GM21447 (cell line): Measurements from ENCODE around the gene VAV3.
"Not testable (repeated sequence)": the region's sequence is repeated elsewhere in the genome, so short reads cannot be mapped to it uniquely, and the experiment has no call there.

Experiments used
- ATAC-seq: cut with Tn5 transposase; IDR thresholded peaks from one replicate; pipeline ENCODE4 v1.9.1; 2021; ENCODE audit not compliant: unreplicated experiment

Gene VAV3

DNA sequence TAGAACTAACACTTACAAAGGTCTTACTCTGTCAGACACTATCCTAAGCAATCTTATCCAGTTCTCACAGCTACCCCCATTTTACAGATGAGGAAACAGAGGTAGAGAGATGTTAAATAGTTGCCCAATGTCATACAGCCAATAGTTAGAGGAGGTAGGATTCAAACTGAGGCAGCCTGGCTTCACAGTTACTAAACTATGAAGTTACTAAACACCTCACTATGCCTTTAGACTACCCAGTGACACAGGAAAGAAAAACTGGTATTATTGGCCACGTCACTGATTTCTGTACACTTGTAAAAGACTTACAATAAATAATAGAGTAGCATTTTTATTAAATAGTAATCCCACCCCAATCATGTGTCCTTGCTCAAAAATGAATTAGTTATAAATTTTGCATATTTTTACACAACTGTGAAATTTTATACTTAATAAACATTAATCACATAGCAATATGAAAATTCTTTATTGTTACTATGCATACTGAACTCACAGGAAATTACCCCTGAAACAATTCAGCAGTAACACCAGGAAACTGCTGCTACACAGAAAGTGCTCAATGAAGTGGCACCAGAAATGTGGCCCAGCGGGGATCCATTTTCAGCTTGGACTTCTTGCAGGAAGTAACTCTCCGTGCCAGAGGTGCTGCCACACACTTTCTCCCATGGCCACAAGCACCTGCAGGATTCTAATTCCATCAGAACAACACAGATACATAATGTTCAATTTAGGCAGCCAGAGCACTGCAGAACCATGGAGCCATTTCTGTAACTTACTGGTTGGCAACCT, 69.4 kb downstream of the VAV3 start:
- no peak for ATAC-seq

DNA sequence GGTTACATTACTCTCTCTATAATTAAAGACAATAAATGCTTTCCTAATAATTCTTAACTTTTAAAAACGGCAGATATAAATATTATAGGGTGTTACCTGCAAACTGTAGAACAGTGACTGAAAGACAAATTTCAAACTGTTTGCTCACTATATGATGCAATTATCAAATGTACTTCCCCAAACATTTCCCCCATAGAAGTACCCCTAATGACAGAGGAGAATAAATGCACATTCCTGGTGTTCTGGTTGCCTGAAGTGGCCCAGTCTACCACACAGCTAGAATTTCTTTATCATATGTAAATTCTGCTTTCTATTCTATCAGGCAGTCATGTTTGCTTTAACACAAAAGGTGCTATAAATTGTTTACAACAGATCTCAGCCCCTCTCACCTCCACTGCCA, 70.4 kb downstream of the VAV3 start:
- ATAC-seq = no peak

DNA sequence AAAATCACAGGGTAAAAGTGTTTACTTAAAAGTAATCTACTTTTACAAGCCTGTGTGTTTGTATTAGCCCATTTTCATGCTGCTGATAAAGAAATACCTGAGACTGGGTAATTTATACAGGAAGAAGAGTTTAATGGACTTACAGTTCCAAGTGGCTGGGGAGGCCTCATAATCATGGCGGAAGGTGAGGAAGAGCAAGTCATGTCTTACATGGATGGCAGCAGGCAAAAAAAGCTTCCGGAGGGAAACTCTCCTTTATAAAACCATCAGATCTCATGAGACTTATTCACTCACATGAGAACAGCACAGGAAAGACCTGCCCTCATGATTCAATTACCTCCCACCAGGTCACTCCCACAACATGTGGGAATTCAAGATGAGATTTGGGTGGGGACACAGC, 71.6 kb downstream of the VAV3 start:
- ATAC-seq = not testable (repeated sequence)

DNA sequence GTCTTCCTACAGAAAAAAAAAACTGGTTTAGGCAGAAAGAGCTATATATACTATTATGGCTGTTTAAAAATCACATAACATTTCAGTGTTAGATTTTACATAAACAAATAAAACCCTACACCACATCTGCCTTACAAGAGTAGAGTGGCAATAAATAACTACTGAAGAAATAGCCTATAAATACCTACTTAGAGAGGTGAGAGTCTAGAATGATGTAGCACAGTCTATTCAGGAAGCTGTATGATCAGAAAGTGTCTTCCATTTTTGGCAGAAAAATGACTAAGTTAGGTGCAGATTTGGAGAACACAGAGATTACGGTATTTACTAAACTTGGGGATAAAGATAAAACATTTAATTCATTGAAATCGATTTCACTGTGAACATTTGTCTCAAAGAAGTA, 75.5 kb downstream of the VAV3 start:
- no peak for ATAC-seq

DNA sequence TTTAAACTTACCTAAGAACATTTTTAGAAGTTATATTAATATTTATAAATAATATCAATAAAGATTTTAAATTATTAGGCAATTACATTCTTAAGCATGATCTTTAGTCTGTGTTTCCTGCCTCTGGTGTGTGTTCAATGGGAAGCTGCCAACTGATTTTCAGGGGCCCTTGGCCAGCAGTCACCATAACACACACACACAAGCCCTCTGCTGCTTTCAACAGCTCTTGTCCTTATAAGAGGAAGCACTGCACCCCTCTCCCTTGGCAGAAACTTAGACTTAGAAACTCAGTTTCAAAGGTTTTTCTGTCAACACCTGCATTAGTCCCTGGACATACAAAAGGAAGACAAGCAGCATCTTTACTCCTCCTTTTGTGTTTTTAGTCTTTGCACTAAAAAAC, 81.4 kb downstream of the VAV3 start:
- ATAC-seq = no peak

DNA sequence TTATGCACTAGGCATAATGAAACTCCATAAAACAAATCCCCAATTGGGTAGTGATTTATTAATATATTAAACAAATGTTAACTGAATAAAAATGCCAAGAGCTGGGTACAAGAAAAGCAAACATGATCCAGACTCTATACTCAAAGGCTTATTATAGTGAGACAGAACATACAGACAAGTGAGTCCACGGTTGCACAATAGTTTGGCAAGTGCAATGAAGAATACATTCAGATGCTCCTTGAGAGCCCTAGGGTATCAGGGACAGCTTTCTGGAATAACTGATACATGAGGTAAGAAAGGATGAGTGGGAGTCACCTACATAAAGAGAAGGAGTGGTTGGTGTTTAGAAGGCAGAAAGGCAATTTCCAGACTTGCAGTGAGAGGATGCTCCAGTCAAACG, 85.1 kb downstream of the VAV3 start:
- no peak for ATAC-seq

DNA sequence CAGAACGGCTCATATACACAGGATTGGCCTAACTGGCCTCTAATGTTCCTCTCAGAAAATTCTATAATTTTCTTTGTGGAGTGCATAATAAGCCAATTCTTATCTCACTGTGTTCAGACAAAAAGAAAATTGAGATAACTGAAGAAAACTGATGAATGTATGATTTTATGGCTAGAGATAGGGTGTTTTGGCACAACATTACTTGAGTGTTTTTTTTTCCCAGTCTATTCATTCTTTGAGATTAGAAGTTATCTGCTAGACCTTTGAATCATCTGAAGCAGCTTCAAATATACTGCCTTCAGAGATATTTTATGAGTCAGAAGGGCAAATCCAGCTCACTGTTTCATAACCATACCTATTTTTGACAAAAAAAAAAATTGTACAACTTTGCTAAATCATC, 85.6 kb downstream of the VAV3 start:
- no peak for ATAC-seq

DNA sequence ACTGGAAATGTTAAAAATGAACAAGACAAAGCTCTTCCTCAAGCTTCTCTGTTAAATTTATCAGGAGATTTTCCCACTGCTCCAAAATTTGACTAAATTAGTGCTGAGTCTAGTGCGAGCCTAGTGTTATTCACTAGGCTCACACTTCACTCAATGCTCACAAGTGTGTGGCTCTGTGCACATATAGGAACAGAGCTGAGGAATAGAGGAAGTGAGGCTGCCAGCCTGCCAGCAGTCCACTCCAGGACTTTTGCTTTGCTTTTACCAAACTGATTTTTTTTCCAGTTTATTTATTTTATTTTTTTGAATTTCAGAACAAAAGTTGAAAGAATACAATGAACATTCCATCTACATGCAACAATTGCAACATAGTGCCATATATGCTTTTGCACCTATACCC, 87.2 kb downstream of the VAV3 start:
- no peak for ATAC-seq

DNA sequence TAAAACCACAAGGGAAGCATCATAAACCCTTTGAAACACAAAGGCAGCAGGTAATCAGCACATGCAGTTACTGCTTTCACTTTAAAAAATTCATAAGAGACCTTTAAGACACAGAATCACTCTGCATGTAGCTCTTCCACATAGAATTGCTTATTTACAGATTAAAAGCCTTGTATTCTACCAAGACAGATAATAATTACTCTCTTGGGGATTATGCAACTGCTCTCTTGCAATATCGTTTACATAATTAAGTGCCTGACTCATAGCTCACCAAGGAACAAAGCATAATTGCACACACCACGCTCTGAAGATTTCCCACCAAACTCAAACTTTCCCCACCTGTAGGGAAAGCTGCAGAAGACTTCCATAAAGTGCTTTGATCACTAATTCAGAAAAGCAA, 87.9 kb downstream of the VAV3 start:
- ATAC-seq = no peak

DNA sequence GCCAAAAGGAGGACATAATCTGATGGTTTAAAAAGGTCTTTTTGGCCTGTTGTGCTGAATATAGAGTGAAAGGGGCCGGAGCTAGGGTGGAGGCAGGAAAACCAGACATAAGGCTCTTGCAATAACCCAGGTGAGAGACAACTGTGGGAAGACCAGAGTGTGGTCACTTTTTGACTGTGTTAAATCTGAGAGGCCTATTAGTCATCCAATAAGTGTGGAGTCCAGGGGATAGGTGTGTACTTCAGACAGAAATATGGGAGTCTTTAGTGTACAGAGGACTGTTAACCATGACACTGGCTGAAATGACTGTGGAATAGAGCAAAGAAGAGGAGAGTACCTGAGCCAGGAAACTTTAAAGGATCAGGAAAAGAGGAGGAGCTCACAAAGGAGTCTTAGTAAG, 89.3 kb downstream of the VAV3 start:
- no peak for ATAC-seq

DNA sequence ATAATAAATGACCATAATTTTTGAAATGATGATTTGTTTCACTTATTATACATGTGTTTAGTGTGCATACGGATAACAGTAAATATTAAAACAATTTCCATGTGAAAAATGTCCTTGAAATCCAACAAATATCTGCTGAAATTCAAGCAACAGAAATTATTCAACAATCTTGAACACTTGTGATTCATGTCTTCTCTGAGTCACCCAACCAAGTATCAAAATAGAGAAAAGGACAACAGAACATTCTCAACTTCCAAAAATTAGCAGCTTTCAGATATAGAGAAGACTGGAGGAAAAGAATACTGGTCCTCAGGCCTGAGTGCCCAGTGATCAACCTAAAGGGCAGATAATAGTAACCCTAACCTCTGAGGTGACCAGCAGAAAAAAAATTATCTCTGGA, 90.8 kb downstream of the VAV3 start:
- ATAC-seq = no peak

DNA sequence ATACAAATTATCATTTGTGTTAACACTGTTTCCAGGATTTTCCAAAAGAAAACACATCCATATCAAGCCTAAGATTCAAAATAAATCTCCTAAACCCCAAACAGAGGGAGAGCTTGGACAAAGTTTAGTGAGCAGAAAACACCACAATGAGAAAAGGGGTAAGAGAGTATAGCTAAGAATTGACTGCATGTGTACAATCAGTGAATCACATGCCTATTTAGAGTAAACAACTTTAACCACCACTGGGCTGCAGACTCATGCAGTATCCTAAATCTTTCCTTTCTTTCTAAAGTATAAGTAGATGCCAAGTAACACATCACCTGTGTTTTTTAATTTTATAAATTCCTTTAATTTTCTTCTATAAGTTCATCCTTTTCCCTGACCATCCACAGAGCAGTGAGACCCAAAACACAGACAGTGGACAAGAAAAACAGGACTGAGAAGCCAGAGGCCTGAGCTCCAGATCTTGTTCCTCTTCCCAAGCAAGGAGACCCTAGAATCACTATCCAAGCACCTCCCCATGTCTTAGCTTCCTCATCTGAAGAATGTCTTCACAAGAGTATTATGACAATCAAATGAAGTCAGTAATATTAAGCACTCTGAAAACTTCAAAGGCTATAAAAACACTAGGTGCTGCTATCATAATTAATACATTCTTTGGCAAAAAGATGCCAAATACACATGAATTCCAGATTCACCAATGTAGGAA, 93.1 kb downstream of the VAV3 start:
- ATAC-seq = no peak

DNA sequence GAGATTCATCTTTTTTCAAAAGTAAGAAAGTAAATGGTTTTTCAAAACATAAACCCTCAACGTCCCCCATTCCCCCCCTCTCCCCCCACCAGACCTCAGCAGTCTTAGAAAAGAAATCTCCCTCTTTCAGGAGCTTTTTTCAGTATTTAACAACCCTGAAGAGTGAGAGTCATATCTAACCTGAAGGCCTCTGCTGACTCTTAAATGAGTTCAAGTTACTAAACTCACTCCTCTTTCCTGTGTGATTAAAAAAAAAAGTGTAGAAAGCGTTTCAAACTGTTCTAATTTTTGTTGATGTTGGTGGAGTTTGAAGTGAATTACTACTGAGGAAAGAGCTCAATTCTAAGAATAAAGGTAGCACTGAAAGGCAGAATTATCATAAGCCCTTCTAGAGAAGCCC, 93.7 kb downstream of the VAV3 start:
- no peak for ATAC-seq

DNA sequence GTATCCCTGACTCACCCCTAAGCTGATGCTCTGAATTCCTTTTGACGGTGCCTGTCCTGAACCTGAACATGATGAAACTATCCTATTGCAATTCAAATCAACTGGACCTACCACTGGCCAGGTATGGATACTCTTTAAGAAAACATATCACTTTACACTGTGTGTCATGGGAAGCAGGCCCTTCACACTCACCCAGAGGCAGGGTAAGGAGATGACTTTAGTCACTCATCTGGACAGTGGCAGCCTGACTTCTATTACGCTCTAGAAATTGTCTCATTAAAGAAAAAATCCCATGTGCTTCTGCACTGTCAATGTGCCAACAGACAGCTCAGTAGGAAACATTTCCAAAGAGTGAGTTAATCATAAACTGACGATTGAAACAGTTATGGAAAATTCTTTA, 94.3 kb downstream of the VAV3 start:
- ATAC-seq = no peak

DNA sequence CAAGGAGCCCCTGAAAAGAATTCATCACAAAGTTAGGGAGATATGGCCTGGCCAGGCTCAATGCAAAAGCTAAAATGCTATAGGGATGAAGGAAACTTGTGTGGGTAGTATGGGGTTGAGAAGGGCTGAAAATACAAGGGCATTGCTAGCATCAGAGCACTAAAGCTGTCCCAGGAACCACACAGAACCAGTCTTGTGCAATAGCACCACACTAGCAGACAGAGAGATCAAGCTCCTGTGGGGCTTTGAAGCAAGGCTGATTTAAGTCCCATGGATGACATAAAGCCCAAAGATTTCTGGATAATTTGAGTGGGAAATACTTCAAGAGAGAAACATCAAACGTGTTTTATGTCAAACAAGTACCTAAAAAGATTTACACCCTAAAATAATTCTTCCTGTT, 97.1 kb downstream of the VAV3 start:
- no peak for ATAC-seq

DNA sequence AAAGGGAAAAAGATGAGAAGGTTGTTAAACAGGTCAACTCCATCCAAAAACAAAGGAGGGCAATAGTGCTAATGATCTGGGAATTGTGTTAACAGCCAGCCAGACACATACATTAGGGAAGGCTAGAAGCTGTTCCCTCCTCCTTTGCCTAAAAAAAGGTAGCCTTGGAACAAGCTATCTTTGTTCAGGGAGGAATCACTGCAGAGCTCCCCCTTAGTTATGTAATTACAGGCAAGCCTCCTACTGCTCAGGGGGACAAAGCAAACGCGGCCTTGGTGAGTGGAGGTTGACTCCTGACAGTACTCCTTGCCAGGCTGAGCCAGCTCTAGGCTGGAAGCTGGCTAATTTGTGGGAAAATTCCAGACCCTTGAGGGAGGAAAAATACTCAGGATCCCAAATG, 97.6 kb downstream of the VAV3 start:
- ATAC-seq = no peak

DNA sequence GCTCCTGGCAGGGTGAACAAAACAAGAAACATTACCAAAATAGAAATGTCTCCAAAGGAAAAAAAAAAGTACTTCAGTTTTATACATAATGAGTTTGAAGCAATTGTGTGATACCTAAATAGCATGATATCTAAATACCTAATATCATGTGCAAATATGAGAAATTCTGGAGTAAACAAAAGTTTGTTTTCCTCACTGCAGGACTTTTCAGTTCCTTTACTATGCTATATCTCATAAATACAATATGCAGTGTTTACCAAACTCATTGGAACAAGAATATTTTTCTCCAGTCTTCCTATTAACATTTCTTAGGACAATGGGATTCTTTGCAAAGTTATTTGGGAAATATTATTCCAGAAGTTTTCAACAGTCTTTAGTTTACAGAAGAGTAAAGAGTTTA, 98.1 kb downstream of the VAV3 start:
- ATAC-seq = no peak

DNA sequence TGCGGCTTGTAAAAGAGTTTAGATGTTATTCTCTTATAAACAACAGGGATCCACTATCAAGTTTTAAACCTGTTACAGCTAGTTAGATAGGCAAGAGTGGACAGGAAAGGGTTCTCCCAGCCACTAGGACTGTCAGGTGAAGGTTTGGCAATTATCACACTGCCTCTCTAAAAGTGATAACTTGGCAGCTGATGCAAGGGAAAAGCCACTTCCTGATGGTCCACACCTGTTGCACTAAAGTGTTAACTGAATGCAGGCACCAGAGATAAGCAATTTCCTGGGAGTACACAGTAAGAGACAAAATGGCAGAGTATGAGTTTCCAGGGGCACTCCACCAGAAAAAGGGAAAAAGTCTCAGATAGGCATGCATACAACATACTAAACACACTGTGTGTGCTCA, 99.4 kb downstream of the VAV3 start:
- ATAC-seq = no peak

DNA sequence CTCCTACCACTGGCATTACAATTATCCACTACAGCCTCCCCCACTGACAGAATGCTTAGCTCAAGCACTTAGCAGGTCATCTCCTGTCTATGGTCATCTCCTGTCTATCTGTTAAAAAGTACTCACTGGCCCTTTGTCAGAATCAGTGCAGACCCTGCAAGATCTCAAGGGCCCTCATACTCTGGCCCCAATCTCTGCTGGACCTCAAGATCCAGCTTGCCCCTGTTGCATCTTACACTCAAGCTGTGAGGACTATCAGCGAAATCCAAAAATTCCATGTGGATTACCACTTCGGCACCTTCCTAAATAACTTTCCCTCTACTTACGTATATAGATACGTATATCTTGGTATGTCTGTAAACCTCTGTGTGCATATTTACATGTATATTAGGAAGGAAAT, 101.6 kb downstream of the VAV3 start:
- ATAC-seq = no peak

DNA sequence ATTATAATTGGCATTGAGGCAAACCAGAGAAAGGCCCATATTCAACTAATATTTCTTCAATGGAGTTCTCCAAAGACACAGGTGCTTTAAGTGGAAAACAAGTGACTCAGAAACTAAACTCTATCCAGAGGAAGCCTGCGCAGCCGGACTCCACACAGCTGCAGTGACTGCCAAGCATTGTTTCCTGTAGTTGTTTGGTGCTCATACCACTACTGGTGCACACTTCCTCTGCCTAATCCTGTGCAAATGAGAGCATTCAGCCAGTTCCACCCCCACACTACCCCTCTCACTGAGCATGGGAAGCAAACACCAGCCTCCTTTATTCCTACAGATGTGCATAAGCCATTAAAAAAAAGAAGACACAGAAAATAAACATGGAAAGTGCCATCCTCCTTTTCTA, 102.9 kb downstream of the VAV3 start:
- no peak for ATAC-seq

DNA sequence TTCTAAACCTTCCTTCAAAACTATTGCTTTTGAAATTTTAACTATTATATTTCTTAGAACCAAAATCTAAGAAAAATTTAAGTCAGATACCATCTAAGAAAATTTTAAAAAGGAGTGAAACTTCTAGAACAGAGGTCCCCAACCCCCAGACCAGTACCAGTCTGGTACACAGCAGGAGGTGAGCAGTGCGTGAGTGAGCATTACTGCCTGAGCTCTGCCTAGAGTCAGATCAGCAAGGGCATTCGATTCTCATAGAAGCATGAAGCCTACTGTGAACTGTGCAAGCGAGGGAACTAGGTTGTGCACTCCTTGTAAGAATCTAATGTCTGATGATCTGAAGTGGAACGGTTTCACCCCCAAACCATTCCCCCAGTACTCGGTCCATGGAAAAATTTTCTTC, 106.7 kb downstream of the VAV3 start:
- ATAC-seq = no peak

DNA sequence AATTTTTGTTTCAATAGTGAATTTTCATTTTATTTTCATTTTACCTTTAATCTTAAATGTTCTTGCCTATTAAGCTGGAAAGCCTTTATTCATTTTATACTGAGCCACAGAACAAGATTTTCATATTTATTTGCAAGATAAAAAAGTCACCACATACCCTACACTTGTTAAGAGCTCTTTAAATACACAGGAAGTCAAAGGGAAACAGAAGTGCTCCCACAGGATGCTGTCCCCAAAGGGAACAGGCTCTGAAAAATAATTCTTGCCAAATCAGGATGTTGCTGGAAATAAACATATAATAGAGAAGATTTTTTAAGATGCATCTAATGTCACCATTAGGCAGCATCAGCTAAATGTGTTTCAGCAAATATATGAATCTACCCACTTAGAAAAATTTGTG, 113.6 kb downstream of the VAV3 start:
- no peak for ATAC-seq
